Dermis blood vessel endothelial cell (primary cell): ENCODE data around the gene UNC45A. TPM values are rescaled to one million over a fixed set of nuclear protein-coding genes. Genes with fewer than 3 reads are reported as not detected.

Experiments used
- total RNA-seq: library from RNA; depleted of rRNA; stranded (reverse); fragments of >200 nt; gene quantifications from 2 replicates; pipeline ENCODE4 v1.2.3, GENCODE V29; 2014

UNC45A gene
- total RNA-seq, 1 donor from 2014 or later, result 128 TPM

Other genes with a start within 250 kb of the UNC45A start
- 4.1 and 8.7 TPM in 2 replicates for gene BLM, start 217.9 kb upstream of the UNC45A start, total RNA-seq
- 67.2 and 136 TPM in 2 replicates for gene FURIN, start 66.7 kb upstream of the UNC45A start, total RNA-seq
- 110 and 134 TPM in 2 replicates for gene FES, start 50.8 kb upstream of the UNC45A start, total RNA-seq
- 23.1 and 38.7 TPM in 2 replicates for gene MAN2A2, start 32.0 kb upstream of the UNC45A start, total RNA-seq
- 16.3 and 16.7 TPM in 2 replicates for gene HDDC3, start 2.7 kb upstream of the UNC45A start, total RNA-seq
- 6.8 and 12.4 TPM in 2 replicates for gene RCCD1, start 19.6 kb downstream of the UNC45A start, total RNA-seq
- 83.0 and 274 TPM in 2 replicates for gene PRC1, start 59.2 kb downstream of the UNC45A start, total RNA-seq
- 15.0 and 16.5 TPM in 2 replicates for gene VPS33B, start 87.3 kb downstream of the UNC45A start, total RNA-seq
- gene SV2B, start 165.0 kb downstream of the UNC45A start, total RNA-seq, result 0.56 and 2.6 TPM in 2 replicates